Small intestine (tissue), 16 donors: ENCODE measurements around the gene ZNF583. TPM values are rescaled to one million over a fixed set of nuclear protein-coding genes. Genes with fewer than 3 reads are reported as not detected.

Experiments used
- DNase-seq, 2 donors: peaks; one replicate each; pipeline versions ENCODE4 v3.0.0 to v3.0.0-alpha.2; 2013
- FAIRE-seq: peaks from 2 replicates; lab custom pipeline; 2012; peaks lifted over from hg19 to GRCh38; lab: Jason Lieb, UNC
- H3K27ac ChIP-seq, 3 donors: one replicate each; pipeline ENCODE4 v1.5.1; 2013; ENCODE audit warnings: low read length in 2 of 3, mild to moderate bottlenecking in 2 of 3, control low read depth in 1 of 3, inconsistent platforms in 1 of 3, low read depth in 1 of 3, moderate library complexity in 1 of 3
- H3K27me3 ChIP-seq, 3 donors: one replicate each; pipeline ENCODE4 v1.6.1; 2013; ENCODE audit warnings: low read length in 3 of 3, inconsistent platforms in 1 of 3; ENCODE audit not compliant: control insufficient read depth in 3 of 3, insufficient read depth in 3 of 3
- H3K36me3 ChIP-seq, 3 donors: one replicate each; pipeline ENCODE4 v1.6.1; 2013; ENCODE audit warnings: low read length in 3 of 3, inconsistent platforms in 1 of 3, low read depth in 1 of 3, mild to moderate bottlenecking in 1 of 3, moderate library complexity in 1 of 3; ENCODE audit not compliant: control insufficient read depth in 3 of 3, insufficient read depth in 2 of 3
- H3K4me1 ChIP-seq, 3 donors: one replicate each; pipeline ENCODE4 v1.6.1; 2013; ENCODE audit warnings: low read length in 2 of 3, inconsistent platforms in 1 of 3, low read depth in 1 of 3, mild to moderate bottlenecking in 1 of 3, moderate library complexity in 1 of 3; ENCODE audit not compliant: control insufficient read depth in 3 of 3, insufficient read depth in 2 of 3
- H3K4me3 ChIP-seq, 3 donors: one replicate each; pipeline ENCODE4 v1.5.1; 2013; ENCODE audit warnings: low read length in 3 of 3, control low read depth in 1 of 3, inconsistent platforms in 1 of 3, low read depth in 1 of 3, mild to moderate bottlenecking in 1 of 3, moderate library complexity in 1 of 3
- H3K9me3 ChIP-seq, 2 donors: one replicate each; pipeline ENCODE4 v1.6.1; 2013; ENCODE audit warnings: low read depth in 1 of 2, low read length in 1 of 2; ENCODE audit not compliant: control insufficient read depth in 2 of 2, insufficient read depth in 1 of 2
- WGBS, 3 donors: extraction: QIAGEN DNeasy Blood & Tissue Kit; methylation state at CpG; one replicate each; pipeline ENCODE4 v1.1.7; 2013; 5-methylcytosine and 5-hydroxymethylcytosine counted together
- long read RNA-seq, 10 donors: transcript quantifications; one replicate each; lab custom pipeline, GENCODE V29; 2026
- polyA plus RNA-seq, 4 donors: library from polyadenylated mRNA; stranded (reverse) in 3 of 4; unstranded in 1 of 4; fragments of 200-250 nt in 3 of 4; fragments of 120-200 nt in 1 of 4; gene quantifications; one replicate each; pipeline versions ENCODE4 v1.2.1 to v1.2.3, GENCODE V29; 2013
- donor health status: healthy with polysubstance abuse.
- donor health status: control.
- donor health status: control.
- donor health status: Bipolar disorder and iron deficiency.
- donor health status: healthy.

ZNF583 gene
- polyA plus RNA-seq = 1 to 10 TPM in 2 of 4 donors, under 1 TPM in 2; 0.45 to 4.1 (median 0.96) TPM
- long read RNA-seq, donor 1, full-length matches to known transcripts = 2 of 2 reads
- long read RNA-seq, donor 1, partial matches to known transcripts = 0 of 2 reads
- long read RNA-seq, donor 1, other reads (novel, unspliced or antisense) = 0 of 2 reads
- long read RNA-seq, donor 2 = 0 reads
- long read RNA-seq, donor 3 = 0 reads
- long read RNA-seq, donor 4 = 0 reads
- long read RNA-seq, donor 5 = 0 reads
- long read RNA-seq, donor 6, full-length matches to known transcripts = 1 of 1 reads
- long read RNA-seq, donor 6, partial matches to known transcripts = 0 of 1 reads
- long read RNA-seq, donor 6, other reads (novel, unspliced or antisense) = 0 of 1 reads
- long read RNA-seq, donor 7, full-length matches to known transcripts = 3 of 3 reads
- long read RNA-seq, donor 7, partial matches to known transcripts = 0 of 3 reads
- long read RNA-seq, donor 7, other reads (novel, unspliced or antisense) = 0 of 3 reads
- long read RNA-seq, donor 8 = 0 reads
- long read RNA-seq, donor 9 = 0 reads
- long read RNA-seq, donor 10, full-length matches to known transcripts = 5 of 5 reads
- long read RNA-seq, donor 10, partial matches to known transcripts = 0 of 5 reads
- long read RNA-seq, donor 10, other reads (novel, unspliced or antisense) = 0 of 5 reads

DNA sequence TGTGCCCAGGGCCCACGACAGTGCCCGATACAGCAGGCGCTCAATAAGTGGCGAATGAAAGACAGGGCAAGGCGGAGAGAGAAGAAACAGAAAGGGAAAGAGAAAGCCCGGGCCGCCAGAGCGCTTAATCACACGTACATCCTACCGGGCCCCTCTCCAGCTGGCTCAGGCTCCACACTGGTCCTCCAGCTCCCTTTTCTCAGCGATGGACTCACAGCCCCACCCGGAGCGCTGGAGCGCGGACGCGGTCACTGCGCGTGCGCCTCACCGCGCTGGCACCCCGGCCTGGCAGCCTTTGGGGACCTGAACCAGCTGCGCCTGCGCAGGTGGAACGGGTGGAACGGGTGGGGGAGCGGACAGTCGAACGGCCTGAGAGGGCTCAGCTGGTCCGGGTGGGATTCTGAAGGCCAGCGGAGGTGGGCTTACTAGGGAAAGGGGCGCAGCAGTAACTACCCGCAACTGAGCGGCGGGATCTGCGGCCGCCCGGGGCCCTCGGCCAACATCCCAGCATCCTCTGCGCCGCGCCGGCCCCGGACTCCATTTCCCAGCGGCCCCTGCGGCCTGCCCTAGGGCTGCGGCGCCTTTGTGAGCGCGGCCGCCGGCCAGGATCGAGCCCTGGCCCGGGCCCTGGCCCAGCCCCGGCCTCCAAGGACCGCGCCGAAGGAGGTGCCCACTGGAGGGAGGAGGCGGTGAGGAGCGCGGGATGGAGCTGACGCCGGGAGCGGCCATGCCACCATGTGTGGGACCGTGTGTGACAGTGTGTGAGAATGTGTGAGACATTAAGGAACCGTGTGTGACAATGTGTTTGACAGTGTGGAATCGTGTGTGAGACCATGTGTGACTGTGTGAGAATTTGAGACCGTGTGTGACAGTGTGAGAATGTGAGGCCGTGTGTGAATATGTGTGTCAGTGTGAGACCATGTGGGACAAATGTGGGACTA, at the start of gene ZNF583:
Gene ZNF583, plus strand, starts transcription at position 569 of the 941 bp plus-strand sequence. CDS start 2,783 bp downstream, outside the sequence.
- 1% methylated on average over 66 to 70 of the region's 70 CpGs for WGBS, 3 donors
- peak within 1 kb of the TSS; percentile 62 to 85 (median 72) for H3K4me3 ChIP-seq
- H3K9me3 ChIP-seq = peaks cover 4 to 38% of the 10 kb centered on the region in 2 donors
- FAIRE-seq (no peak), DNase-seq (peak; percentile 92 to 98)
- H3K27me3 ChIP-seq = no peaks in the 10 kb centered on the region
- H3K4me1 ChIP-seq = peaks cover 0 to 4% (median 0%) of the 10 kb centered on the region in 3 donors
- peaks cover 2 to 8% (median 3%) of the 10 kb centered on the region in 3 donors for H3K36me3 ChIP-seq
- H3K27ac ChIP-seq = peak within 1 kb of the TSS; percentile 91 to 96 (median 95)

DNA sequence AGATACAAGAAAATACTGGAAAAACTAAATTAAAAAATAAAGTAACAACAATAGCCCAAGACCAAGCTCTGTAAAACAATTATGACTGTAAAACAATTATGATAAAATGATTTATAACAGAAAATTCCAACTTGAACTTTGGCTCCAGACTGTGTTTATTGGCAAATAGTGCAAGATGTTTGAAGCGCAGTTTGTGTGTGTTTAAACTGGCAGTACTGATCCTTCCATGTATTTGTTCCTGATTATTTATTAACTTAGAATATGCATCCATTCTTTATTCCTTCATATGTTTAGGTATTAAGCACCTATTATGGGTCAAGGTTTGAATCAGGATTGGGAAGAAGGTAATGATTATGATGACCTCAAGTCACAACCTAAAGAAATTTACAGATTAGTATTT, 48.6 kb upstream of the ZNF583 start:
- H3K36me3 ChIP-seq = no peaks in the 10 kb centered on the region
- no peak for FAIRE-seq

DNA sequence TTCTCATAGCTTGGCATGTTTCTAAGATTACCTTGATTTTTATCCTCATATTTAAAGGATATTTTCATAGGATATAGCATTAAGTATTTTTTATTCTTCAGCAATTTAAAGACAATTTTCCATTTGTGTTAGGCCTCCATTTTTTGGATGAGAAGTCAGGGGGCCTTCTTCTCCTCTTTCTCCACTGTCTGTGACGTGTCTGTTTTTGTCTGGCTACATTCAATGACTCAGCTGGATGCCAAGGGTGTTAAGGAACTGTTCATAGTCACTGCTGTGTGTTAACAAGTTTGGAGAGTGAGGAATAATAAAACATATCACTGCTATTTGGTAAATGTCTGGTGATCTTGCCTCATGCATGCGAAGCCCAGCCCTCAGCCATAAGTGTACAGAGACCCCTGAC, 47.2 kb upstream of the ZNF583 start:
- no peak for FAIRE-seq
- H3K9me3 ChIP-seq = peaks cover 0 to 2% of the 10 kb centered on the region in 2 donors

More for the DNA sequence above, 48.6 kb upstream of the ZNF583 start:
- 12 to 67% (median 43%) methylated on average over 1 of the region's 1 CpG for WGBS, 3 donors
- no peak overlapping the region for H3K4me3 ChIP-seq
- DNase-seq = peak in 1 of 2 donors; percentile 20
- H3K4me1 ChIP-seq = no peaks in the 10 kb centered on the region
- H3K9me3 ChIP-seq = no peaks in the 10 kb centered on the region
- no peaks in the 10 kb centered on the region for H3K27me3 ChIP-seq
- no peak overlapping the region for H3K27ac ChIP-seq

DNA sequence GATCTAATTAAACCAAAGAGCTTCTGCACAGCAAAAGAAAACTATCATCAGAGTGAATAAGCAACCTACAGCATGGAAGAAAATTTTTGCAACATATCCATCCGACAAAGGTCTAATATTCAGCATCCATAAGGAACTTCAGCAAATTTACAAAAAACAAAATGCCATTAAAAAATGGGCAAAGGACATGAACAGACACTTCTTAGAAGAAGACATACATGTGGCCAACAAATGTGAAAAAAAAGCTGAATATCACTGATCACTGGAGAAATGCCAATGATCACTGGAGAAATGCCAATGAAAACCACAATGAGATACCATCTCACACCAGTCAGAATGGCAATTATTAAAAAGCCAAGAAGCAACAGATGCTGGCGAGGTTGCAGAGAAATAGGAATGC, 43.3 kb upstream of the ZNF583 start:
- H3K4me1 ChIP-seq = no peaks in the 10 kb centered on the region
- 89 to 94% (median 93%) methylated on average over 2 of the region's 2 CpGs for WGBS, 3 donors
- no peak overlapping the region for H3K27ac ChIP-seq
- H3K27me3 ChIP-seq = no peaks in the 10 kb centered on the region
- H3K9me3 ChIP-seq = peaks cover 0 to 7% of the 10 kb centered on the region in 2 donors
- DNase-seq (no peak), FAIRE-seq (no peak)
- H3K36me3 ChIP-seq = no peaks in the 10 kb centered on the region
- H3K4me3 ChIP-seq = no peak overlapping the region

More for the DNA sequence above, 47.2 kb upstream of the ZNF583 start:
- H3K4me1 ChIP-seq = no peaks in the 10 kb centered on the region
- no peaks in the 10 kb centered on the region for H3K36me3 ChIP-seq
- WGBS, 3 donors = 58 to 88% (median 86%) methylated on average over 1 to 2 of the region's 2 CpGs
- DNase-seq = no peak
- no peak overlapping the region for H3K27ac ChIP-seq
- no peak overlapping the region for H3K4me3 ChIP-seq
- H3K27me3 ChIP-seq = no peaks in the 10 kb centered on the region

DNA sequence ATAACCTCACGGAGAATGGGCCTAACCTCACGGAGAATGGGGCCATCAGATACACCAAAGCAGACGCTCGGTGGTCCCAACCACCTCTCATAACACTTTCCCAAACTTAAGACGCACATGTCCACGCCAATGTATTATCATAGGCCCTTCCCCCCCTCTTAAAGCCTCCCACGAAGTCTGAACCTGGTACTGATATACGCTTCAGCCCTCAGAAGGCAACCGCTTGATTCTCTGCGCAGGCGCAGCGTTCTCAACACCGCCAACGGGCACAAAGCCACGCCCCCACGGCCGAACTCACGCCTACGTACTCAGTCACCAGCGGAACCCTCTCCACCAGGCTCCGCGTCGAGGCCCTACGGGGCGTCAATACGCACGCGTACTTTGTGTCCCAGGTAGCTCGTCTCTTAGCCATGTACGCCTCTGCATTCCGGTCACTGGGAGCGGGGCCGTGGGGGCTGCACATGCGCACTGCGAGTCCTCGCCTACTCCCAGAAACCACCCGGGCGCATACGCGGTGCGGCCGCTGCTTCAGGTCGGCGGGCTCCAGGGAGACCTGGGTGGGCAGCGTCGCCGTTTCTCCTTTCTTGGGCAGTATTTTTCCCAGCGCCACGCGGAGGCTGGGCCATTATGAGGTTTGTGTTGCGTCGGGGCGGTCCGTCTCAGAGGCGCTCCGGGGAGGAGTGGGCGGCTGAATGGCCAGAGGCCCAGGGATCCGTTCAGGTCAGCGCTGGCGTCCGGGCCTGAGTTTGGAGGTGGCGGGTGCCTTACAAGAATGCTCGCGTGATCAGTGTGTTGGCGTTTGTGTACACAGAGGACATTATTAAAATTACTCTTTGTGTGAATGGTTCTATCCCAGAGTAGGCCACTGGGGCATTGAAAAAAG, 36.1 kb upstream of the ZNF583 start:
- peaks cover 0 to 7% (median 3%) of the 10 kb centered on the region in 3 donors for H3K4me1 ChIP-seq
- H3K27ac ChIP-seq = peak overlapping the region; percentile 51 to 87 (median 87)
- H3K4me3 ChIP-seq = peak overlapping the region; percentile 45 to 72 (median 71)
- H3K36me3 ChIP-seq = peaks cover 0 to 5% (median under 1%) of the 10 kb centered on the region in 3 donors
- FAIRE-seq (no peak), DNase-seq (peak; percentile 66 to 96)
- peaks cover 0 to 35% of the 10 kb centered on the region in 2 donors for H3K9me3 ChIP-seq
- H3K27me3 ChIP-seq = no peaks in the 10 kb centered on the region
- WGBS, 3 donors = 6 to 19% (median 18%) methylated on average over 65 of the region's 65 CpGs

DNA sequence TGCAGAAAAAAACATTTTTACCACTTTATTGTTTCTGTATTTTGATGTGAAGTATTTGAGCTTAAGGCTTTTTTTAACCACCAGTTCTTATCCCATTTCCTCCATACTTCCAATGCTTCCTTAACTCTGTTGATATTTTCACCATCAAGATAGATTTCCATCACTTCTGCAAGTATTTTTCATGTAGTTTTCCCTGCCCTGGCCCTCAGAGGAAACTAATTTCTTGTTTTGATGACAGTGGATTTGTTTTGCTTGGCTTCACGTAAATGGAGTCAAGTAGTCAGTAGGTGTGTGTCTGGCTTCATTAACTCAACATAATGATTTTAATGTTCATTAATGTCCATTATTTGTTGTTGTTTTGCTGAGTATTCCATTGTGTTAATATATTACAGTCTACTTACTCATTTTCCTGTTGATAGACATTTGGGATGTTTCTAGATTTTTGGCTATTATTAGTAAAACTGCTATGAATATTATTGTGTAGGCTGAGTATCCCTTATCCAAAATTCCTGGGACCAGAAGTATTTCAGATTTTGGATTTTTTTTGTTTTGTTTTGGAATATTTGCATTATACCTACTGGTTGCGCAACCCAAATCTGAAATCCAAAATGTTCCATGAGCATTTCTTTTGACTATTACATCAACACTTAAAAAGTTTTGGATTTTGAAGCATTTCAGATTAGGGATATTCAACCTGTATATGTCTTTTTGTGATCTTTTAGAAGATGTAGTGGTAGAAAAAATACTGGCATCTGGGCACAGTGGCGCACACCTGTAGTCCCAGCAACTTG, 34.1 kb upstream of the ZNF583 start:
- 97 to 99% (median 97%) methylated on average over 3 of the region's 3 CpGs for WGBS, 3 donors
- Histone ChIP-seq H3K4me1 (peaks cover 0 to 7% (median 3%) of the 10 kb centered on the region in 3 donors), H3K27me3 (no peaks in the 10 kb centered on the region), H3K27ac (no peak overlapping the region), H3K36me3 (peaks cover 0 to 14% (median 10%) of the 10 kb centered on the region in 3 donors), H3K4me3 (no peak overlapping the region), H3K9me3 (peaks cover 0 to 45% of the 10 kb centered on the region in 2 donors)
- FAIRE-seq (no peak), DNase-seq (no peak)

DNA sequence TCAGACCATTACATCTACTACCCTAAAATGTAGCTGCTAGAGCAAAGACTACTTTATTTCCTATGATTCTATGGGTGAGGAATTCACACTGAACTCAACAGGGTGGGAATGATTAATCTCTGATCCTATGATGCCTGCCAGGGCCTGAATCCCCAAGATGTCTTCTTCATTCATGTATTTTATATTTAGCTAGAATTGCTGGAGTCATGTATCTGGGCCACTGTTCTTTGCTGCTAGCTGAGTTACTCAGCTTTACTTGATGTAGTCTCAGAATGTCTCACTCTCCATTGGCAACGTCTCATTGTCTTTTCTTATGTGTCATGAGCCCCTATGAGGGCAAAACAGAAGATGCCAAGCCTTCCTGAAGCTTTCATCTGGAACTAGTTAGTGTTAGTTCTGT, 31.9 kb upstream of the ZNF583 start:
- Histone ChIP-seq H3K27ac (no peak overlapping the region), H3K9me3 (peaks cover 0 to 49% of the 10 kb centered on the region in 2 donors), H3K27me3 (no peaks in the 10 kb centered on the region), H3K4me1 (peaks cover 0 to 7% (median 3%) of the 10 kb centered on the region in 3 donors), H3K4me3 (no peak overlapping the region), H3K36me3 (peaks cover 0 to 18% (median 10%) of the 10 kb centered on the region in 3 donors)
- no peak for FAIRE-seq
- 53 to 91% (median 76%) methylated on average over 1 of the region's 1 CpG for WGBS, 3 donors
- DNase-seq = no peak
